ENCODE data around the gene NAA16.

- no peak for TF ChIP-seq CTCF (IDR thresholded peaks at IDR 0.05)
- TF ChIP-seq POLR2AphosphoS5 (IDR thresholded peaks at IDR 0.05) = no peak
- no peak for TF ChIP-seq POLR2A (IDR thresholded peaks at IDR 0.05)
Observed at GRCh38 chr13:41294914-41295313, 16.2 kb upstream of the NAA16 start.

All from gastroesophageal sphincter (tissue), 3 donors.